Ovary (tissue), 3 donors: ENCODE measurements around the gene GHR.

ENCODE experiments used
- CTCF ChIP-seq, 3 donors: fragments of 450-650 bp in 2 of 3; fragments of 200-600 bp in 1 of 3; IDR thresholded peaks; one replicate each; pipeline versions ENCODE4 v1.5.1 to v1.8.0; 2016 to 2022; ENCODE audit warnings: antibody characterized with exemption in 3 of 3, mild to moderate bottlenecking in 1 of 3
- POLR2A ChIP-seq: fragments of 450-650 bp; IDR thresholded peaks from one replicate; pipeline ENCODE4 v1.6.1; 2017; ENCODE audit warnings: antibody characterized with exemption, mild to moderate bottlenecking, moderate library complexity
- donor health status: DM: no; HTN: no; CAD: no.

GRCh38 chr5:42641336-42642005, 218.2 kb downstream of the GHR start:
- no peak for TF ChIP-seq POLR2A
- TF ChIP-seq CTCF (IDR thresholded peaks at IDR 0.05): no peak
